Glomerular endothelial cell (primary cell): ENCODE data around the gene LIN28A. TPM values are rescaled to one million over a fixed set of nuclear protein-coding genes. Genes with fewer than 3 reads are reported as not detected.

ENCODE experiments used
- DNase-seq: peaks from one replicate; pipeline ENCODE4 v3.0.0-alpha.2; 2011; ENCODE audit warnings: low read depth, low spot score; ENCODE audit errors: extremely low read depth
- total RNA-seq: library from RNA; depleted of rRNA; stranded (reverse); fragments of >200 nt; gene quantifications from 2 replicates; pipeline ENCODE4 v1.2.3, GENCODE V29; 2015

The LIN28A gene
- total RNA-seq, 1 donor from 2014 or later = 0.06 TPM

DNA sequence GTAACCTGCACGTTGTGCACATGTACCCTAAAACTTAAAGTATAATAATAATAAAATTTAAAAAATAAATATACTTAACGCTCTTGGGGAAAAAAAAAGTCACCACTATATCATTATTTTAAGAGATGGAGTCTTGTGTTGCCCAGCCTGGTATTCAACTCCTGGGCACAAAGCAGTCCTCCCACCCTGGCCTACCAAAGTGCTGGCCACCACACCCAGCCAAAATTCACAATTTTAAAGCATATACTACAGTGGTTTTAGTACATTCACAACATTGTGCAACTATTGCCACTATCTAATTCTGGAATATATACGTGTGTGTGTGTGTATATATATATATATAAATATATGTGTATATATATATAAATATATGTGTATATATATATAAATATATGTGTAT is 67.5 kb downstream of the LIN28A start:
- DNase-seq = no peak

DNA sequence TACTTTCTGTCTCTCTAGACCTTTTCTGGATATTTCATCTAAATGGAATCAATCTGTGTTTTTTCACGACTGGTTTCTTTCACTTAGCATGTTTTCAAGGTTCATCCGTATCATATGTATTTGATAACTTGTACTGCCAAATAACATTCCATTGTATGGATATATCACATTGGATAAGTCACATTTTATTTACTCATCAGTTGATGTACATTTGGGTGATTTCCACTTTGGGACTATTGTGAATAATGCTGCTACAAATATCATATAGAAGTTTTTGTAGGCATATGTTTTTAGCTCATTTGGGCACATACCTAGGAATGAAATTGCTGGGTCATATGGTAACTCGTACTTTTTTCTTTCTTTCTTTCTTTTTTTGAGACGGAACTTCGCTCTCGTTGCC is 68.4 kb downstream of the LIN28A start:
- no peak for DNase-seq

Other genes with a start within 250 kb of the LIN28A start
- gene C1orf232, start 241.9 kb upstream of the LIN28A start, total RNA-seq = not detected in 2 replicates
- gene ZNF593, start 240.9 kb upstream of the LIN28A start, total RNA-seq = 26.5 and 27.2 TPM in 2 replicates
- not detected in 2 replicates for gene ZNF593OS, start 239.0 kb upstream of the LIN28A start, total RNA-seq
- 1.0 TPM in 1 of 2 replicates, not detected in the other for gene CNKSR1, start 233.3 kb upstream of the LIN28A start, total RNA-seq
- gene CATSPER4, start 220.2 kb upstream of the LIN28A start, total RNA-seq = not detected in 2 replicates
- gene CEP85, start 176.6 kb upstream of the LIN28A start, total RNA-seq = 7.4 and 7.9 TPM in 2 replicates
- gene SH3BGRL3, start 130.7 kb upstream of the LIN28A start, total RNA-seq = 258 and 260 TPM in 2 replicates
- gene UBXN11, start 104.2 kb upstream of the LIN28A start, total RNA-seq = 1.9 and 5.0 TPM in 2 replicates
- not detected in 2 replicates for gene CD52, start 92.9 kb upstream of the LIN28A start, total RNA-seq
- gene CRYBG2, start 56.7 kb upstream of the LIN28A start, total RNA-seq = under 0.01 TPM in 1 of 2 replicates, not detected in the other
- gene ZNF683, start 38.1 kb upstream of the LIN28A start, total RNA-seq = not detected in 2 replicates
- 49.1 and 52.9 TPM in 2 replicates for gene DHDDS, start 21.5 kb downstream of the LIN28A start, total RNA-seq
- gene HMGN2, start 61.6 kb downstream of the LIN28A start, total RNA-seq = 218 and 234 TPM in 2 replicates
- 13.3 and 29.9 TPM in 2 replicates for gene RPS6KA1, start 118.9 kb downstream of the LIN28A start, total RNA-seq